NCI-H2196 (cell line): ENCODE data around the gene CCDC107.
A peak's percentile ranks its signal among the peaks of the same experiment; 100 is the strongest.
"Not testable (repeated sequence)": the region's sequence is repeated elsewhere in the genome, so short reads cannot be mapped to it uniquely, and the experiment has no call there.

Experiments used
- DNase-seq: peaks from one replicate; lab custom pipeline; 2025; ENCODE audit not compliant: unreplicated experiment; lab: John Stamatoyannopoulos, UW

CCDC107 gene

DNA sequence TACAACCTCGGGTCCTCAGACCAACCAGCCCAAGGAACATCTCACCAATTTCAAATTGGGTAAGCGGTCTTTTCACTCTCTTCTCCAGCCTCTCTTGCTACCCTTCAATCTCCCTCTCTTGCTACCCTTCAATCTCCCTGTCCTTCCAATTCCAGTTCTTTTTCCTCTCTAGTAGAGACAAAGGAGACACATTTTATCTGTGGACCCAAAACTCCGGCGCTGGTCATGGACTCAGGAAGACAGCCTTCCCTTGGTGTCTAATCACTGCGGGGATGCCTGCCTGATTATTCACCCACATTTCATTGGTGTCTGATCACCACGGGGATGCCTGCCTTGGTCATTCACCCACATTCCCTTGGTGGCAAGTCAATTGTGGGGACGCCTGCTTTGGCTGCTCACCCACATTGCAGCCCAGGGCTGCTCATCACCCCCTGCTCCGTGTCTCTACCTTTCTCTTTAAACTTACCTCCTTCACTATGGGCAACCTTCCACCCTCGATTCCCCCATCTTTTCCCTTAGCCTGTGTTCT lies 20.6 kb upstream of the CCDC107 start:
- DNase-seq: not testable (repeated sequence)

DNA sequence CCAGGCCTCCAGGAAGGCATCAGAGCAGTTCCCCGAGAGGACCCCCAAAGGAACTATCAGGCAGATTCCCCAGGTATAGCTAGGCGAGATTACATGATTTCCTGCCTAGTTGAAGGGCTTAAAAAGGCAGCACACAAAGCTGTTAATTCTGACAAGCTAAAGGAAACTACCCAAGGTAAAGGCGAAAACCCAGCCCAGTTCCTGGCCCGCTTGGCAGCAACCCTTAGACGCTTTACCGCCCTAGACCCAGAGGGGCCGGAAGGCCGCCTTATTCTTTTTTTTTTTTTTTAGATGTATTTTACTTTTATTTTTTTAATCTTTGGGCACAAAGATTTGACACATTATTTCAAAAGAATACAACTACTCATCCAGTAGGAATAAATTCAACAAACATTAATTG lies 19.3 kb upstream of the CCDC107 start:
- DNase-seq: not testable (repeated sequence)

DNA sequence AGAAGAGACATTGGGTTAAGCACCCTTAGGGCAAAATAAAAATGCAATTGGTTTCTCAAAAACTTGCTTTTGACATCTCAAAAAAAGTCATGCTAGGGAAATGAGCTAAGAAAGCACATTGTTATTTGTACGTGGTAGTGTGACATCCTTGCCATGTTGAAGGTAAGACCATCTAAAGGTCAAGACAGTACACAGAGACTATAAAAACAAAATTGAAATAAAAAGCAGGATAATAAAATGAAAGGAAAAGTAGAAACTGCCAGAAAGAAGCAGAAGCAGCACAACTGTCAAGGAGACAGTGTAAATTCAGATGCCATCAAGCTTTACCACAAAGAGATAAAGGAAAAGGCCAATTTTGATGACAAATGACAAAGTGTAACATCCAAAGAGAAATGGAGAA lies 18.9 kb upstream of the CCDC107 start:
- DNase-seq: not testable (repeated sequence)

DNA sequence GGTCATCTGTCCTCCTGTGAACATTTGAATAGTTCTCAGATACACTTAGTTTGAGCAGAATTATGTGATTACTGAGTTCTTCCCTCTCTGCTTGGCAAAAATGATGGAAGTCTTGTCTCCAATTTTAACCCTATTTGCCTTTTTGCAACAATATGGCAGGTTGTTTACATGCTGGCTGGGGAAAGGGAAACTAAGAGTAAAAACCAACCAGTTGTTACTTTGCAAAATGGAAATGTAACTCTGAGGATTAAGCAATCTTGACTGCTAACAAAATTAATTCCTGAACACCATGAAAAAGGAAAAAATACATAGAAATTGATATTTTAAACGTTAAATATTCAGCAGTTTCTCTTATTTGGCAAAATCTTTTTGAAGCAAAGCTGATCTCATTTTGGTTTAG lies 18.5 kb upstream of the CCDC107 start:
- no peak for DNase-seq

DNA sequence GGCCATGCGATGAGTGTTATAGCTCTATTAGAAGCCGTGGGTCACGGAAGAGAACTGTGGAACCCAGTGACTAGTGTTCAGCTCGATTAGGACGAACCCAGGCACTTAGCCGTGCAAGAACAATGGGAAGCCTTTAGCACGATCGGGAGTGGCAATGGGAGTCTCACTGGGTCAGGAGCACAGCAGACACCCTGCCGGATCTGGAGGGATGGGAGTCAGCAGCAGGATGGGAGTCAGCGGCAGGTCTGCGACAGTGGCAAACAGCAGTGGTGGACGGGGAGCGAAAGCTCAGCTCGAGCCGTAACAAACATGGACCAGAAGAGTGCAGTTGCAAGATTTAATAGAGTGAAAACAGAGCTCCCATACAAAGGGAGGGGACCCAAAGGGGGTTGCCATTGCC lies 17.7 kb upstream of the CCDC107 start:
- DNase-seq: not testable (repeated sequence)

DNA sequence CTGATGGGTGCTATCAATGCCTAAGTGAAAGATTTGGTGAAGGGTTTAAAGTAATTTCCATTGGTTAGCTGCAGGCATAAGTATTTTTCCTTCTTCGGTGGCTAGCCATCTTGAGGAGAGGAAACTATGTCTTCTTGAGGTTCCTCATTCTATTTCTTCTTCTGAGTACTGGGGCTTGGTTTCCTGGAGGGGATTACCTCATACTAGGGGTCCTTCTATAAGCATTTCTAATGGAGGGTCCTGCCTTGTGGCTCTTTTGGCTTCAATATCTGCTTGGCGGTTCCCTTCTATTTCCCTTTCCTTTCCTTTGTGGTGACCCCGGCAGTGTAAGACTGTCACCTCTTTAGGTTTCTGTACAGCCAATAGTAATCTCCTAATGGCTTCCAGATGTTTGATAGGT lies 16.6 kb upstream of the CCDC107 start:
- not testable (repeated sequence) for DNase-seq

DNA sequence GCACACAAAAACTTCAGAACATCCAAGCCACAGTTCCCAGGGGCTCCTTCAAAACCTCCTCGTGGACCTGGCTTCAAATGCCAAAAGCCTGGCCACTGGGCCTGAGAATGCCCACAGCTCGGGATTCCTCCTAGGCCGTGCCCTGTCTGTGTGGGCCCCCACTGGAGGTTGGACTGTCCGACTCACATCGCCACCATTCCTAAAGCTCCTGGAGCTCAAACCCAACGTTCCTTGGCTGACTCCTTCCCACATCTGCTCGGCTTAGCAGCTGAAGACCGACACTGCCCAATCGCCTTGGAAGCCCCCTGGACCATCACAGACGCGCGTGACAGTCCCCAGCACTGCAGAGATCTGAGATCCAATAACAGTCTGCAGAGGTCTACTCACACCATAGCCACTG lies 15.0 kb upstream of the CCDC107 start:
- DNase-seq: no peak

DNA sequence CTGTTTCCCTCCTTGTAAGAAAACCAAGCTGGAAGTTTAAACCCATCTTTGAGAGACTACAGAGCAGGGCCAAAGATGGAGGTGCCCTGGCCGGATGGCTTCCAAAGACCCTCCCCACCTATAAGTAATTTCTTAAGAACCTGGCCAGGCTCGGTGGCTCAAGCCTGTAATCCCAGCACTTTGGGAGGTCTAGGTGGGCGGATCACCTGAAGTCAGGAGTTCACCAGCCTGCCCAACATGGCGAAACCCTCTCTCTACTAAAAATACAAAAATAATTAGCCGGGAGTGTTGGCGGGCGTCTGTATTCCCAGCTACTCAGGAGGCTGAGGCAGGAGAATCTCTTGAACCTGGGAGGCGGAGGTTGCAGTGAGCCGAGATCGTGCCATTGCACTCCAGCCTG lies 12.4 kb upstream of the CCDC107 start:
- not testable (repeated sequence) for DNase-seq

DNA sequence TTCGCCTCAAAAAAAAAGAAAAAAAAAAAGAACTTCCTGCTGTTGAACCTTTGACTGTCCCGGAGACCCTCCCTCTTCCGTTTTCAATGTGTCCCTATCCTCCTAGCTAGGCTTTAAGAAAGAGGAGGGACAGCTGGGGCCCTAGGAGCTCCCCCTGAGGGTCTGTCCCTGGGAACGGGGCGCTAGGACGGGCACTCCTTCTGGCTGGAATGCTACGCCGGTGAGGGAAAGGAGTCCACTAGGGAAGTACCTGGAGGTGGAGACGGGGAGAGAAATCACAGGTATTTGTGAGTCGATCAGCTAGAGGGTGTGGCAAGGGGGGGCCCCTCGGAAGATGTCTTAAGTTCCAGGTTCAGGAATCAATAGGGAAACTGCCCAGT lies 11.9 kb upstream of the CCDC107 start:
- DNase-seq: no peak

DNA sequence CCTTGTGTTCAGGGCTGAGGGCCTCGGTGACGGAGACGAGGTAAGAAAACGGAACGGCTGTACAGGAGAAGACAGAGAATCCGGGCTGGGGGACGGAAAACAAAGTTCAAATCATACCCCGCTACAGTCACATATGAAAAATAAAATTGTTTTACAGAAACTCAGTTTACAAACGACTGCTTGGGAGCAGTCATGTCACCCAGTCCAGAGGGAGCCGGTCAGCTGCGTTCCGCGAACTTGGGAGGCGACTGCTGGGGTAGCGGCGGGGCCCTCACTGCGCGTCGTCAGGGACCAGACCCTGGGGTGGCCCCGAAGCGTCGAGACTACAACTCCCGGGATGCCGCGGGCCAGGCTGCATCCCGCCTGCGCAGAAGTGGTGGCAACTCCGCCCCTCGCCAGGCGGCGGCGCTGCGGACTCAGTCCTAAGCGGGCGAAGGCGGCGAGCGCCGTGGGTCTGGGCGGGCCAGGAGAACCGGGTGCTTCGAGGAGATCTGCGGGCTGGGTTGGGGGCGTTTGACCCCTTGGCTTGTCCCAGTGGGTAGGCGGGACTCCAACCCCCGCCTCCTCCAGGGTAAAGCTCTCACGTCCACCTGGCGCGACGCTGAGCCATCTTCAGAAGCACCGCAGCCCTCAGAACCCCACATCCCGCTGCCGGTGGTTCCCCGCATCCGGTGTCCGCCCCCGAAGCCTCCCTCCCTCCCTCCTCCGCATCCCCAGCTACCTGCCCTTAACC lies 11.4 kb upstream of the CCDC107 start:
- DNase-seq: peak; percentile 91

DNA sequence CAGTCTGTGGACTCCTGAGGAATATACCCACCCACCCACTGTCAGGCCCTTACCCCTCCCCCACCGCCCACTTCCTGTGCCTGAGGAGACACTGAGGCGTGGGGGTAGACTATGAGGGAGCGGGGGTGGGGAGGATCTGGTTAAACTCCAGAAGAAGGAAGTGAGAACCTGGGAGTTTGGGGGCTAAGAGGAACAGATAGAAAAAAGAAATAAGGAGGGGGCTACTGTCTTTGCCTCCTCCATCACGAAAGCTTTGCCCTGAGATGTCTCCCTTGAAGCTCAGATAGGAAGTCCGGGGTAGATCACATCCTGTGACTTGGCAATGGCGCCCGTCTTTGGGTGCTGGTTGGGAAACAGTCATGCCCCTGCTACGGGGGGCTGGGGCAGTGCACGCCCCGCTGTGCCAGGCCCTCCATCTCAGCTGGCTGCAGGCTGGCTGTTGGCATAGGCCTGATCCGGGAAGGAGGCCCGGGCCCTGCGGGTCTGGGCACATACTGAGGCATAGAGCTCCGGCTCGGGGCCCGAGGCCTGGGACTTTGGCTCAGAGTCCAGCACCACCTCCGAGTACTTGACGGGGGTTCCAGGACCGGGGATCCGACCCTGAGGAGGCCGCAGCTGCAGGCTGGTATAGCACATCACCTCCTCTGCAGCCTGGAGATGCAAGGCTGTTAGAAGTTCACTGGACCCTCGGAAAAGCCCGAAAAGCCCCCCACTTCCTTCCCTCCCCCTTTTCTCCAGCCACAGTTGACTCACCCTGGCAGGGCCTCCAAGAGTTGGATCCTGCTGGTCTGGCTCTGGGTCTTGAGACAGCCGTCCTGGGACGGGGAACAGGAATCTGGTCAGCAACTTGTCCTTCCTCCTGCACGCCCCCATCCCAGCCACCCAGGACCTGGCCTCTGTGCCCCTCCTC lies 8.4 kb upstream of the CCDC107 start:
- no peak for DNase-seq

DNA sequence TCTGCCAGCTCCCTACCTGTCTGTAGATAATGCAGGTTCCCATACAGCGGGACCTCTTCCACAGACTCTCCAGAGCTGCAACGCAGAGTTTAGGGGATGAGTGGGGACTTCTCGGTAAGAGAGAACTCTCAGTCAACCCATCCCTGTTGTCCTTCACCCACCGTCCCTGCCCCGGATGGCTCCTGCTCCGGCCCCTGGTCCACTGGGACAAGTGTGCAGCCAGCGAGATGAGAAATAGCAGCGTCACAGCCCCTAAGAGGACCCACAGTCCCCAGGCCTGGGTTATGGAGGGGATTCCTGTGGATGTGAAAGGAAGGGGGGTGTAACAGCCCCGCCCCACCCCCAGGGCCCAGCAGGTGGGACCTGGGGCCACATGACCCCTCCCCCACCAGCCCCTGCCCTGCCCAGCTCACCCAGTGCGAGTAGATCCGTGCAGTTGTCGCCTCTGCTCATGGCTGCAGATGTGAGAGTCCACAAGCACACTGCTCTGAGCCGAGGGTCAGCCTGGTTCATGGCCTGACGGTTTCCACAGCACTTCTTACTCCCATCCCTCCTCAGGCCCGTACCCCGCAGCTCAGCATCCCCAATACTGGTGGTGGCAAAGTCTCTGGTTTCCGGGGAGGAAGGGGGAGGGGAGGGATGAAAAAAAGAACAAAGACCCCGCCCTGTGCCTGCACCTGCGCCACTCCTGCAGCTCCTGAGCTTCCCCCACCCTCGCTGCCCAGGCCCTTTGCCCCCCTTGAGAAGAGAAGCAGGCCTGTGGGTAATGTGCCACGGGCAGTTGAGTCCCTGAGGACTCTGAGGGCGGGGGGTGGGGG lies 7.5 kb upstream of the CCDC107 start, which contains the start of gene SIT1:
Gene SIT1, minus strand, starts transcription at position 591 of the 818 bp plus-strand sequence. Its CDS starts 78 bp downstream, at position 513.
- no peak for DNase-seq

DNA sequence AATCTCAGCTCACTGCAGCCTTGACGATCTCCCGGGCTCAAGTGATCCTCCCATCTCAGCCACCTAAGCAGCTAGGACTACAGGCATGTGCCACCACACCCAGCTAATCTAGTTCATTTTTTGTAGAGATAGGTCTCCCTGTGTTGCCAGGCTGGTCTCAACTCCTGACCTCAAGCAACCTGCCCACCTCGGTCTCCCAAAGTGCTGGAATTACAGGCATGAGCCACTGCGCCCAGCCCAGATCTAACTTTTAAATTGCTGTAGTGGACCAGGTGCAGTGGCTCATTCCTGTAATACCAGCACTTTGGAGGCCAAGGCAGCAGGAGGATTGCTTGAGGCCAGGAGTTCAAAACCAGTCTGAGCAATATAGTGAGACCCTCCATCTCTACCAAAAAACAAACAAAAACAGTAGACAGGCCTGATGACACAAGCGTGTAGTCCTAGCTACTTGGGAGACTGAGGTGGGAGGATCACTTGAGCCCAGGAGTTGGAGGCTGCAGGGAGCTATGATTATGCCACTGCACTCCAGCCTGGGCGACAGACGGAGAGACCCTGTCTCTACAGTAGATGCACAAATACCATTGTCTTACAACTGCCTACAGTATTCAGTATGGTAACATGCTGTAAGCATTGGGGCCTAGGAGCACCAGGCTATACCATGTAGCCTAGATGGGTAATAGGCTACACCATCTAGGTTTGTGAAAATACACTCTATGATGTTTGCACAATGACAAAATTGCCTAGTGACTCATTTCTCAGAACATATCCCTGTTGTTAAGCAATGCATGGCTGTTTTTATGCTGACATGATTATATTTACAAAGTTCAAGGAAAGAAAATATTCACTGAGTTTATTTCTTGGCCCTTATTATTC lies 5.9 kb upstream of the CCDC107 start:
- no peak for DNase-seq

DNA sequence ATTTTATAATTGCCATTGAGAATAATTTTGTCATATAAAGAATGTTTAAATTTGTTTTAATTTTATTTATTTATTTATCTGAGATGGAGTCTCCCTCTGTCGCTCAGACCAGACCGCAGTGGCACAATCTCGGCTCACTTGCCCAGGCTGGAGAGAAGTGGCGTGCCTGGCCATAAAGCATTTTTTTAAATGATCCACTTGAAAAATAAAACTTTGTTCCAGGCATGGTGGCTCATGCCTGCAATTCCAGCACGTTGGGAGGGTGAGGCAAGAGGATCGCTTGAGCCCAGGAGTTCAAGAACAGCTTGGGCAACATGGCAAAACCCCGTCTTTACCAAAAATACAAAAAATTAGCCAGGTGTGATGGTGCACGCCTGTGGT lies 5.3 kb upstream of the CCDC107 start:
- DNase-seq: no peak

DNA sequence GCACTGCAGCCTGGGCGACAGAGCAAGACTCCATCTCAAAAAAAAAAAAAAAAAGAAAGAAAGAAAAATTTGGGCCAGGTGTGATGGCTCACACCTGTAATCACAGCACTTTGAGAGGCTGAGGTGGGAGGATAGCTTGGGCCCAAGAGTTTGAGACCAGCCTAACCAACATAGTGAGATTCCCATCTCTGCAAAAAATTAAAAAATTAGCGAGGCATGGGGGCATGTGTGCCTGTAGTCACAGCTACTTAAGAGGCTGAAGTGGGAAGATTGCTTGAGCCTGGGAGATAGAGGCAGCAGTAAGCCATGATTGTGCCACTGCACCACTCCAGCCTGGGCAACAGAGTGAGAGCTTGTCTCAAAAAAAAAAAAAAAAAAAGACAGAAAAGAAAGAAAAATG lies 4.5 kb upstream of the CCDC107 start:
- no peak for DNase-seq

DNA sequence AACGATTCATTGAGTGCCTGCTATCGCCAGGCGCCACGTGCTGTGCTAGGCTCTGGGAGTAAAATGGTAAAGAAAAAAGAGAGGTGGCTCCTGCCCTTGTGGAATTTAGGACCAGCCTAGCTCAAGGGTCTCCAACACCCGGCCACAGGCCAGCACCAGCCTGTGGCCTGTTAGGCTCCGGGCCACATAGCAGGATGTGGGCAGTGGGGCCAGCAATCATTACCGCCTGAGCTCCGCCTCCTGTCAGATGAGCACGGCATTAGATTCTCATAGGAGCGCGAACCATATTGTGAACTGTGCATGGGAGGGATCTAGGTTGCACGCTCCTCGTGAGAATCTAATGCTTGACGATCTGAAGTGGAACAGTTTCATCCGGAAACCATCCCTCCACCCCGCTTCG lies 1.7 kb upstream of the CCDC107 start:
- no peak for DNase-seq

DNA sequence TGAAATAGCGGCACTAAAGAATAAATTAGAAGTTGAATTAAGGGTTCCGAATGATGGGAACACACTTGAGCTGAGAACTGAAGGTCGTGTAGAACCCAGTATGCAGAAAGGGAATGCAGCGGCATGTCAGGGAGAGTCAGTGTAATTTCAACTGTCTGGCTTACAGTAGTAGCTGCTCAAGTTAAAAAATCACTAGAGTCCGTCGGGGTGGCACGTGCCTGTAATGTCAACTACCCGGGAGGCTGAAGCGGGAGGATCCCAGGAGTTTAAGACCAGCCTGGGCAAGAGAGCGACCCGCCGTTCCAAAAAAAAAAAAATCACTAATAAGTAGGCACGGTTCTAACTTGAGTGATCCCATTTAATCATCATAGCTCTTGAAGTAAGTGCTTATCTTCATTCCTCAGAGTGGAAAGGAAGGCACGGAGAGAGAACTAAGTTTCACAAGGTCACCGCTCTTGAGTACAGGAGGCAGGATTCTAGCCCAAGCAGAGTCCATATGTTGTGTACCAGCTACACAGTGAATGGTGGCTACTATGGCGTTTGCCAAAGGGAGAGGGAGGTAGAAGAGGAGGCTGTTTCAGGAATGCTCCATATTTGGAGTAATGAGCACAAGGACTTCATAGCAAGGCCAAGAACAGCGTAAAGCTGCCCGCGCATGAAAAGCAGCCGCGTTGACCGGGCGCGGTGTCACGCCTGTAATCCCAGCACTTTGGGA lies 1.1 kb upstream of the CCDC107 start:
- no peak for DNase-seq

DNA sequence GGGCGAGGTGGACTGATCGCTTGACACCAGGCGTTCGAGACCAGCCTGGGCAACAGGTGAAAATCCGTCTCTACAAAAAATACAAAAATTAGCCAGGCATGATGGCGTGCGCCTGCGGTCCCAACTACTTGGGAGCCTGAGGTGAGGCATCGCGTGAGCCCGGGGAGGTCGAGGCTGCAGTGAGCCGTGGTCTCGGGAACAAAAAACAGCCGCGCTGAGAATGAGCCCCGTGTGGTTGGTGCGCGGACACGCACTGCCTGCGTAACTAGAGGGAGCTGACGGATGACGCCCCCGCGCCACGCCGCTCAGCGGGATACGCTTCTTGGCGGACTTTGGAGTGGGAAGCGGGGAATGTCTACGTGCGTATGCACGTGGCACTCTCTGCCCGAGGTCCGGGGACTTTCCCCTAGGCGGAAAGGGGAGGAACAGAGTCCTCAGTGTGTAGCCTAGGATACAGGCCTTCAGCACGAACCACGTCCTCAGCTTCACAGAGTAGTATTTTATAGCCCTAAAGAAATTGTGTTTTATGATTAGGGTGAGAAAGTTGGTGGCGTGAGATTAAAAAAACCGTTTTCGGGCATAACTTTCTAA lies 451 bp upstream of the CCDC107 start, which contains the start of gene RMRP:
Gene RMRP, minus strand, starts transcription at position 474 of the 591 bp plus-strand sequence.
- peak; percentile 98 for DNase-seq

DNA sequence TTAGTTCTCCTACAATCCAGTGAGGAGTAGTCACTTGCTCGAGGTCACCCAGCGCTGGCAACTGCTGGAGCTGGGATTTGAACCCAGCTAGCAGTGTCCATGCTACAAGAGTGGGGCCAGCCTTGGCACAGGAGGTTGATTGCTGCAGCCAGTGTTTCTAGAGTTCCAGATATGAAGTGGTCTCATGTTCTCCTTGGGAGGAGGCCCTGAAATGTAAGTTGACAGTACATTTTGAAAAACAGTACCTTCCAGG lies 802 bp downstream of the CCDC107 start:
- DNase-seq: no peak
